Sigmoid colon (tissue), 7 donors: ENCODE measurements around the gene IL4. TPM values are rescaled to one million over a fixed set of nuclear protein-coding genes. Genes with fewer than 3 reads are reported as not detected.
A peak's percentile ranks its signal among the peaks of the same experiment; 100 is the strongest.

Experiments
- DNase-seq: peaks from one replicate; pipeline ENCODE4 v3.0.0-alpha.2; 2019
- H3K27ac ChIP-seq, 4 donors: fragments of 200-600 bp; sonication (generic); one replicate each; pipeline ENCODE4 v1.5.1; 2016 to 2019; ENCODE audit warnings: mild to moderate bottlenecking in 1 of 4
- H3K27me3 ChIP-seq, 3 donors: fragments of 200-600 bp; sonication (generic); one replicate each; pipeline ENCODE4 v1.5.1; 2019; ENCODE audit warnings: mild to moderate bottlenecking in 1 of 3
- H3K36me3 ChIP-seq, 4 donors: fragments of 200-600 bp; sonication (generic); one replicate each; pipeline ENCODE4 v1.5.1; 2016 to 2019
- H3K4me1 ChIP-seq, 4 donors: fragments of 200-600 bp; sonication (generic); one replicate each; pipeline ENCODE4 v1.5.1; 2017 to 2019
- H3K4me3 ChIP-seq, 4 donors: fragments of 200-600 bp; sonication (generic); one replicate each; pipeline ENCODE4 v1.5.1; 2017 to 2019; ENCODE audit warnings: mild to moderate bottlenecking in 2 of 4, moderate library complexity in 1 of 4
- H3K9me3 ChIP-seq, 4 donors: fragments of 200-600 bp in 3 of 4; sonication (generic) in 3 of 4; one replicate each; pipeline versions ENCODE4 v1.5.1 to v1.6.1; 2013 to 2019
- EP300 ChIP-seq, 4 donors: sonication (generic); formaldehyde crosslinking; IDR thresholded peaks; one replicate each; pipeline ENCODE4 v1.6.1; 2017; ENCODE audit warnings: antibody characterized with exemption in 4 of 4
- POLR2A ChIP-seq, 2 donors: fragments of 450-650 bp; IDR thresholded peaks; one replicate each; pipeline ENCODE4 v1.6.1; 2016; ENCODE audit warnings: antibody characterized with exemption in 2 of 2, mild to moderate bottlenecking in 2 of 2, moderate library complexity in 2 of 2
- POLR2AphosphoS5 ChIP-seq, 4 donors: sonication (generic); formaldehyde crosslinking; IDR thresholded peaks; one replicate each; pipeline ENCODE4 v1.6.1; 2017; ENCODE audit warnings: antibody characterized with exemption in 4 of 4
- WGBS, 2 donors: extraction: QIAGEN DNeasy Blood & Tissue Kit; methylation state at CpG; one replicate each; pipeline ENCODE4 v1.1.7; 2013; 5-methylcytosine and 5-hydroxymethylcytosine counted together
- intact Hi-C: fragments of 100-400 bp; cut with DNase I; formaldehyde crosslinking; loops from one replicate; pipeline ENCODE4 v1.15.1; 2023
- polyA plus RNA-seq, 3 donors: library from polyadenylated mRNA; stranded (reverse); fragments of 200-250 nt; gene quantifications; one replicate each; pipeline ENCODE4 v1.2.3, GENCODE V29; 2013
- total RNA-seq, 4 donors: library from RNA; depleted of rRNA; stranded (reverse); fragments of >200 nt; gene quantifications; one replicate each; pipeline ENCODE4 v1.1.0, GENCODE V29; 2016
- TF ChIP-seq, protein P1 (sequence below), 4 experiments: fragments of 450-650 bp in 3 of 4; fragments of 200-600 bp in 1 of 4; IDR thresholded peaks; one replicate each; pipeline ENCODE4 v1.5.1; 2016 to 2019; ENCODE audit warnings: antibody characterized with exemption in 4 of 4, mild to moderate bottlenecking in 3 of 4, moderate library complexity in 2 of 4
- donor health status: healthy with polysubstance abuse.
- donor health status: Bipolar disorder and iron deficiency.
- donor health status: healthy.

Gene IL4
- total and polyA plus RNA-seq, 7 donors: not detected

DNA sequence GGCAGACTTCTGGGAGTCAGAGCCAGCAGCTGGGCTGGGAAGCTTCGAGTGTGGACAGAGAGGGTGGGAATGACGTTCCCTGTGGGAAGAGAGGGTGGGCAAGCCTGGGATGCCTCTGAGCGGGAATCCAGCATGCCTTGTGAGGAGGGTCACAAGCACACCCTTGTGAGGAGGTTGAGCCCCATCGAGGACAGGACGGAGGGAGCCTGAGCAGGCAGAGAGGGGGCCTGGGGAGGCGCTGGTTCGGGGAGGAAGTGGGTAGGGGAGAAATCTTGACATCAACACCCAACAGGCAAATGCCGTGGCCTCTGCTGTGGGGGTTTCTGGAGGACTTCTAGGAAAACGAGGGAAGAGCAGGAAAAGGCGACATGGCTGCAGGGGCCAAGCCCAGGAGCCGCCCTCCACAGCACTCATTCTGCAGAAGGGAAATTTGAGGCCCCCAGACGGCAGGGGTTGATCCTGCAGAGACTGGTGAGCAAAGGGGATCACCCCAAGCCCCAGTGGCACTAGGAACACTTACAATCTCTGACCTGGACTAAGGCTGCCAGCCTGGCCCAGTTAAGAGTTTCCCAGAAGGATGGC is 16.9 kb upstream of the IL4 start:
- peak overlapping the region in 3 of 4 donors; percentile 36 to 55 (median 54) for H3K4me3 ChIP-seq
- 64 to 81% methylated on average over 12 of the region's 12 CpGs for WGBS, 2 donors
- peaks cover 10 to 31% (median 13%) of the 10 kb centered on the region in 3 donors for H3K27me3 ChIP-seq

DNA sequence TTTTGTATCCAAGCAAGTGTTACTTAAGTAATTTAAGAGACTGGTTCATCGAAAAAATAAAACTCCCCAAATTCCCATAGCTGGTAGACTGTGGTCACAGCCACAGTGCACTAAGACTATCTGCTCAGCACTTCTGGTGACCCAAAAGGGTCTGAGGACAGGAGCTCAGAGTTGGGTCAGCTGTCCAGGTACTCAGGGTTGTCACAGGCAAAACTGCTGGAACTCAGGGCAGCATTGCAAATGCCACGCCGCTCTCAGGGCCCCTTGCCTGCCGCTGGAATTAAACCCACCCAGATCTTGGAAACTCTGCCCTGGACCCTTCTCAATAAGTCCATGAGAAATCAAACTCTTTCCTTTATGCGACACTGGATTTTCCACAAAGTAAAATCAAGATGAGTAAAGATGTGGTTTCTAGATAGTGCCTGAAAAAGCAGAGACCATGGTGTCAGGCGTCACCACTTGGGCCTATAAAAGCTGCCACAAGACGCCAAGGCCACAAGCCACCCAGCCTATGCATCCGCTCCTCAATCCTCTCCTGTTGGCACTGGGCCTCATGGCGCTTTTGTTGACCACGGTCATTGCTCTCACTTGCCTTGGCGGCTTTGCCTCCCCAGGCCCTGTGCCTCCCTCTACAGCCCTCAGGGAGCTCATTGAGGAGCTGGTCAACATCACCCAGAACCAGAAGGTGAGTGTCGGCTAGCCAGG is 16.0 kb upstream of the IL4 start, which contains the start of gene IL13:
TSS of gene IL13 (plus strand) at position 498 of the 705 bp plus-strand sequence. CDS start at position 512, 14 bp downstream.
- Histone ChIP-seq H3K36me3 (no peaks in the 10 kb centered on the region), H3K4me3 (no peak within 1 kb of the TSS), H3K4me1 (peaks cover 0 to 16% (median 13%) of the 10 kb centered on the region in 4 donors), H3K9me3 (no peaks in the 10 kb centered on the region), H3K27me3 (peaks cover 10 to 31% (median 13%) of the 10 kb centered on the region in 3 donors), H3K27ac (no peak within 1 kb of the TSS)
- intact Hi-C loops: no loop called here
- TF ChIP-seq POLR2A (IDR thresholded peaks at IDR 0.05): no peak
- TF ChIP-seq, protein P1, sequence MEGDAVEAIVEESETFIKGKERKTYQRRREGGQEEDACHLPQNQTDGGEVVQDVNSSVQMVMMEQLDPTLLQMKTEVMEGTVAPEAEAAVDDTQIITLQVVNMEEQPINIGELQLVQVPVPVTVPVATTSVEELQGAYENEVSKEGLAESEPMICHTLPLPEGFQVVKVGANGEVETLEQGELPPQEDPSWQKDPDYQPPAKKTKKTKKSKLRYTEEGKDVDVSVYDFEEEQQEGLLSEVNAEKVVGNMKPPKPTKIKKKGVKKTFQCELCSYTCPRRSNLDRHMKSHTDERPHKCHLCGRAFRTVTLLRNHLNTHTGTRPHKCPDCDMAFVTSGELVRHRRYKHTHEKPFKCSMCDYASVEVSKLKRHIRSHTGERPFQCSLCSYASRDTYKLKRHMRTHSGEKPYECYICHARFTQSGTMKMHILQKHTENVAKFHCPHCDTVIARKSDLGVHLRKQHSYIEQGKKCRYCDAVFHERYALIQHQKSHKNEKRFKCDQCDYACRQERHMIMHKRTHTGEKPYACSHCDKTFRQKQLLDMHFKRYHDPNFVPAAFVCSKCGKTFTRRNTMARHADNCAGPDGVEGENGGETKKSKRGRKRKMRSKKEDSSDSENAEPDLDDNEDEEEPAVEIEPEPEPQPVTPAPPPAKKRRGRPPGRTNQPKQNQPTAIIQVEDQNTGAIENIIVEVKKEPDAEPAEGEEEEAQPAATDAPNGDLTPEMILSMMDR (IDR thresholded peaks at IDR 0.05): no peak
- no peak for TF ChIP-seq EP300 (IDR thresholded peaks at IDR 0.05)
- TF ChIP-seq POLR2AphosphoS5 (IDR thresholded peaks at IDR 0.05): no peak
- 95% methylated on average over 12 of the region's 12 CpGs for WGBS, 2 donors
- DNase-seq: no peak

More for the DNA sequence above, 16.9 kb upstream of the IL4 start:
- H3K9me3 ChIP-seq: no peaks in the 10 kb centered on the region
- no peak overlapping the region for H3K27ac ChIP-seq
- TF ChIP-seq POLR2A (IDR thresholded peaks at IDR 0.05): no peak
- no peak for TF ChIP-seq POLR2AphosphoS5 (IDR thresholded peaks at IDR 0.05)
- no peak for TF ChIP-seq EP300 (IDR thresholded peaks at IDR 0.05)
- TF ChIP-seq, protein P1 (IDR thresholded peaks at IDR 0.05): no peak
- intact Hi-C loops: no loop called here
- H3K4me1 ChIP-seq: peaks cover 0 to 16% (median 13%) of the 10 kb centered on the region in 4 donors
- no peaks in the 10 kb centered on the region for H3K36me3 ChIP-seq
- DNase-seq: no peak

DNA sequence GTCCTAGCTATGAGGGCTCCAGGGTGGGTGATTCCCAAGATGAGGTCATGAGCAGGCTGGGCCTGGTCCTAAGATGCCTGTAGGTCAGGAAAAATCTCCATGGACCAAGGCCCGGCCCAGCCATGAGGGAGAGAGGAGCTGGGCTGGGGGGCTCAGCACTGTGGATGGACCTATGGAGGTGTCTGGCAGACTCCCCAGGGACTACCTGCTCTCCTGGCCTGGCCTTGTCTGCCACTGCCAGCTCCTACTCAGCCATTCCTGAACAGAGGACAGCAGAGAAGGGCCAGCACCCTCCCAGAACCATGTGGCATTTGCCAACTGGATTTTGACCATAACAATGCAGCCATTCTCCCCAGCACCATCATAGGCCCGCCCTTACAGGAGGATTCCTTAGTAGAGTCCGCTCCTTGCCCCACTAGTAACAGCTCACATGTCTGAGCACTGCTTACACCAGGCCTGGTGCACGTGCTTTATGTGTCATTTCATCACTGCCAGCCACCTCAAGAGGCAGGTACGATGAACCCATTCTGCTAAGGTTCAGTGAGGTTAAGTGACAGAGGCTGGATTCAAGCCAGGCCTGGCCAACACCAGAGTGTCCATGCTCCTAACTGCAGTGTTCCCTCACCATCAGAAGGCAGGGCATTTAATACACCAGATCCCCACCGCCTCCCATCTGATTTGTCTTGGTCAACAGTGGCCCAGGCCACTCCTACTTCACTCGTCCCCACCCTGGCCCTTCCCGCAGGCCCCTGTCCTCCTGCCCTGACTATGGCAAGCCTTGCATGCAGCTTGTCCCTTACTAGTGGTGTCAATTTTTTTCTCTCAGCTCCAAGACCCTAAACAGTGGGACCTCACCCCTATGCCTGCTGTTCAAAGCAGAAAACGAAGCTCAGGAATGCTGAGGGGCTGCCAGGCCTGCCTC is 15.1 kb upstream of the IL4 start:
- no peak overlapping the region for H3K4me3 ChIP-seq
- H3K36me3 ChIP-seq: no peaks in the 10 kb centered on the region
- 90 to 91% methylated on average over 9 of the region's 9 CpGs for WGBS, 2 donors
- H3K27me3 ChIP-seq: peaks cover 10 to 31% (median 13%) of the 10 kb centered on the region in 3 donors
- no peak for DNase-seq
- H3K4me1 ChIP-seq: peaks cover 0 to 16% (median 13%) of the 10 kb centered on the region in 4 donors
- no peak overlapping the region for H3K27ac ChIP-seq
- no peaks in the 10 kb centered on the region for H3K9me3 ChIP-seq
- intact Hi-C loops: no loop called here
- TF ChIP-seq, protein P1 (IDR thresholded peaks at IDR 0.05): no peak
- TF ChIP-seq POLR2A (IDR thresholded peaks at IDR 0.05): no peak
- TF ChIP-seq EP300 (IDR thresholded peaks at IDR 0.05): no peak
- TF ChIP-seq POLR2AphosphoS5 (IDR thresholded peaks at IDR 0.05): no peak

DNA sequence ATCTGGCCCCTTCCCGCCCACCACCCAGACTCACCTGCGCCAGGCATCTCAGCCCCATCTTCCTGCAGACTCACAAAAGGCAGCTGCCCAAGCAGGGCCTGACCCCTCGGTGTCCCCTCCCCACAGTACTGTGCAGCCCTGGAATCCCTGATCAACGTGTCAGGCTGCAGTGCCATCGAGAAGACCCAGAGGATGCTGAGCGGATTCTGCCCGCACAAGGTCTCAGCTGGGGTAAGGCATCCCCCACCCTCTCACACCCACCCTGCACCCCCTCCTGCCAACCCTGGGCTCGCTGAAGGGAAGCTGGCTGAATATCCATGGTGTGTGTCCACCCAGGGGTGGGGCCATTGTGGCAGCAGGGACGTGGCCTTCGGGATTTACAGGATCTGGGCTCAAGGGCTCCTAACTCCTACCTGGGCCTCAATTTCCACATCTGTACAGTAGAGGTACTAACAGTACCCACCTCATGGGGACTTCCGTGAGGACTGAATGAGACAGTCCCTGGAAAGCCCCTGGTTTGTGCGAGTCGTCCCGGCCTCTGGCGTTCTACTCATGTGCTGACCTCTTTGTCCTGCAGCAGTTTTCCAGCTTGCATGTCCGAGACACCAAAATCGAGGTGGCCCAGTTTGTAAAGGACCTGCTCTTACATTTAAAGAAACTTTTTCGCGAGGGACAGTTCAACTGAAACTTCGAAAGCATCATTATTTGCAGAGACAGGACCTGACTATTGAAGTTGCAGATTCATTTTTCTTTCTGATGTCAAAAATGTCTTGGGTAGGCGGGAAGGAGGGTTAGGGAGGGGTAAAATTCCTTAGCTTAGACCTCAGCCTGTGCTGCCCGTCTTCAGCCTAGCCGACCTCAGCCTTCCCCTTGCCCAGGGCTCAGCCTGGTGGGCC is 13.9 kb upstream of the IL4 start:
- Histone ChIP-seq H3K36me3 (no peaks in the 10 kb centered on the region), H3K9me3 (no peaks in the 10 kb centered on the region), H3K4me3 (no peak overlapping the region), H3K4me1 (peaks cover 0 to 16% (median 13%) of the 10 kb centered on the region in 4 donors), H3K27me3 (peaks cover 5 to 25% (median 13%) of the 10 kb centered on the region in 3 donors), H3K27ac (no peak overlapping the region)
- TF ChIP-seq POLR2AphosphoS5 (IDR thresholded peaks at IDR 0.05): no peak
- TF ChIP-seq, protein P1 (IDR thresholded peaks at IDR 0.05): no peak
- TF ChIP-seq EP300 (IDR thresholded peaks at IDR 0.05): no peak
- no peak for TF ChIP-seq POLR2A (IDR thresholded peaks at IDR 0.05)
- intact Hi-C loops: no loop called here
- no peak for DNase-seq
- WGBS, 2 donors: 91 to 92% methylated on average over 23 of the region's 23 CpGs
